Measurements from ENCODE around the gene RUNX1. TPM values are rescaled to one million over a fixed set of nuclear protein-coding genes. Genes with fewer than 3 reads are reported as not detected.

The RUNX1 gene
- total and polyA plus RNA-seq, 2 donors: 18.5 to 29.6 TPM

DNA sequence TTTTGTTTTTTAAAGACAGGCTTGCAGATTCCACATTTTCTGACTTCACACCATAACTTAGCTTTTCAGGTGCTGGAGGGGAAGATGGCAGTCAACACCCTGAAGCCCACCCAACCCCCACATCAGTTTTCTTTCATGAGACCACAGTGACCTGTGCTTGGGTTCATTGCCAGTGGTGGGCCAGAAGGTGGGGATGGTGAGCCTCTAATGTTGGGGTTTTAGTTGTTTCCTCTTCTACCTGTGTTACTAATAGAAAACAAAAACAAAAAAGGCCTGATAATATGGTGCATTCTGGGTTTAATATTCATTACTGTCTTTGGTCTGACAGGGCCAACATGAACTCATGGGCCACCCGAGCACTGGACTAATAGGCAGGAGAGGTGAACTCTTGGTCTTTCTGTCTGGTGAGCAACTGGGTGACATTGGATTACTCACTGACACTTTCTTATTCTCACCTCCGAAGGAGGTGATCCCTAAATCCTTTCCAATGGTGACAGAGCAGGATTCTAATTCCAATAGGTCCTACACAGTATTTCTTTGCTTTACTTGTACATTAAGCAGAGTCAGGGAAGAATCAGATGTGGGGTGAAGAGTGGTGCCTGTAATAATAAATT is 247.5 kb downstream of the RUNX1 start:
- DNase-seq (ENCODE audit: low read depth in 6 of 9, low spot score in 9 of 9): no peak
- Histone ChIP-seq H3K4me1 (ENCODE audit: control insufficient read depth in 2 of 2, insufficient read depth in 2 of 2, low read length in 2 of 2) (peaks cover 0 to 9% of the 10 kb centered on the region in 2 donors), H3K36me3 (ENCODE audit: control insufficient read depth in 2 of 2, insufficient read depth in 2 of 2, low read length in 1 of 2) (peaks cover 28 to 62% of the 10 kb centered on the region in 2 donors), H3K4me3 (ENCODE audit: low read length in 2 of 2) (no peak overlapping the region), H3K27ac (ENCODE audit: low read depth in 1 of 2, low read length in 1 of 2) (peak overlapping the region in 1 of 2 donors; percentile 57), H3K27me3 (ENCODE audit: control insufficient read depth in 2 of 2, insufficient read depth in 1 of 2, low read length in 1 of 2) (no peaks in the 10 kb centered on the region), H3K9me3 (ENCODE audit: control insufficient read depth in 2 of 2, insufficient read depth in 1 of 2, low read length in 1 of 2) (no peaks in the 10 kb centered on the region)
- 78% methylated on average over 2 of the region's 2 CpGs for WGBS

DNA sequence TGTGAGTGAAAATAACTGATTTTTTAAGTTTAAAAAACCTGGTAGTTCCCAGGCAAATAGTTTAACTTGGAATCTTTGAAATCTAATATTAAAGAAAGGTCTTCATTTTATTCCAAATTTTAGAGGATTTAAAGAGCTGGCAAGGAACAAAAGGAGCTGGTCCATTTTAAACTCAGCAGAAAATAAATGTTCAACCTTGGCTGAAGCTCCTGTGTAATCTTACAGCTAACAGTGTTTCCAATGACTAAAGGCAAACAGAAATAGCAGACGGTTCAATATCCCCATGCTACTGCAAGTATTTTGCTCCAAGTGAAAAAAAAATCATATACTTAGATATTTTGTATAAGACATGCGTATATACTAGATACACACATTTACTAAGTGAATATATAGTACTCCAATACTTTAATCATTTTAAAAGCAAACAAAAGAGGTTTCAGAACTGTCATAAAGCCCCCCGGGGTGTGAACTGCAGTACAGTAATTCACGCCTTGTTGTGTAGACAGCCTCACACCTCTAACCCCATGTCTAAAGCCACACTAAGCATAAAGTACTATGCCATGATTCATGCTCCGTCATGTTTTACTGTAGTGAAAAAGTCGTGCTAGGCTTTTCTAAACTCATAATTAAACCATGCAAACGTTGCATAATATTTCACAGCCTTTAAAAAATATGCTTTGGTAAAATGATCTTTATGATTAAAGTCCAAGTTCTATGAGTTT is 248.1 kb downstream of the RUNX1 start:
- H3K9me3 ChIP-seq (ENCODE audit: control insufficient read depth in 2 of 2, insufficient read depth in 1 of 2, low read length in 1 of 2): no peaks in the 10 kb centered on the region
- no peak overlapping the region for H3K4me3 ChIP-seq (ENCODE audit: low read length in 2 of 2)
- no peak overlapping the region for H3K27ac ChIP-seq (ENCODE audit: low read depth in 1 of 2, low read length in 1 of 2)
- DNase-seq (ENCODE audit: low read depth in 6 of 9, low spot score in 9 of 9): no peak
- H3K36me3 ChIP-seq (ENCODE audit: control insufficient read depth in 2 of 2, insufficient read depth in 2 of 2, low read length in 1 of 2): peaks cover 33 to 66% of the 10 kb centered on the region in 2 donors
- no peaks in the 10 kb centered on the region for H3K27me3 ChIP-seq (ENCODE audit: control insufficient read depth in 2 of 2, insufficient read depth in 1 of 2, low read length in 1 of 2)
- WGBS: 92% methylated on average over 7 of the region's 7 CpGs
- H3K4me1 ChIP-seq (ENCODE audit: control insufficient read depth in 2 of 2, insufficient read depth in 2 of 2, low read length in 2 of 2): peaks cover 0 to 9% of the 10 kb centered on the region in 2 donors

DNA sequence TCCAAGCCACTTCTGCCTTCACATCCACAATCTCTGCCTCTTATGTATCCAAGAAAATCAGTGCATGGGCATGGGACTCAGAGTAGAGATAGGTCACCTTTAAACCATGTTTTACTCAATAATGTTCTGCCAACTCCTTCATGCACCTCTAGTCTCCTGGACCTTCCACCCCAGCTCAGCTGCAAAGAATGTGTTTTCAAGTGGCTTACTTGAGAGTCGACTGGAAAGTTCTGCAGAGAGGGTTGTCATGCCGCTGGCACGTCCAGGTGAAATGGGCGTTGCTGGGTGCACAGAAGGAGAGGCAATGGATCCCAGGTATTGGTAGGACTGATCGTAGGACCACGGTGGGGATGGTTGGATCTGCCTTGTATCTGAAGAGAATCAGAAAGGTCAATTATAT is 250.0 kb downstream of the RUNX1 start:
- no peak overlapping the region for H3K4me3 ChIP-seq (ENCODE audit: low read length in 2 of 2)
- H3K27ac ChIP-seq (ENCODE audit: low read depth in 1 of 2, low read length in 1 of 2): no peak overlapping the region
- H3K36me3 ChIP-seq (ENCODE audit: control insufficient read depth in 2 of 2, insufficient read depth in 2 of 2, low read length in 1 of 2): peaks cover 46 to 85% of the 10 kb centered on the region in 2 donors
- DNase-seq (ENCODE audit: low read depth in 6 of 9, low spot score in 9 of 9): no peak
- peaks cover 0 to 9% of the 10 kb centered on the region in 2 donors for H3K4me1 ChIP-seq (ENCODE audit: control insufficient read depth in 2 of 2, insufficient read depth in 2 of 2, low read length in 2 of 2)
- no peaks in the 10 kb centered on the region for H3K9me3 ChIP-seq (ENCODE audit: control insufficient read depth in 2 of 2, insufficient read depth in 1 of 2, low read length in 1 of 2)
- WGBS: over 99% methylated on average over 6 of the region's 6 CpGs
- no peaks in the 10 kb centered on the region for H3K27me3 ChIP-seq (ENCODE audit: control insufficient read depth in 2 of 2, insufficient read depth in 1 of 2, low read length in 1 of 2)

DNA sequence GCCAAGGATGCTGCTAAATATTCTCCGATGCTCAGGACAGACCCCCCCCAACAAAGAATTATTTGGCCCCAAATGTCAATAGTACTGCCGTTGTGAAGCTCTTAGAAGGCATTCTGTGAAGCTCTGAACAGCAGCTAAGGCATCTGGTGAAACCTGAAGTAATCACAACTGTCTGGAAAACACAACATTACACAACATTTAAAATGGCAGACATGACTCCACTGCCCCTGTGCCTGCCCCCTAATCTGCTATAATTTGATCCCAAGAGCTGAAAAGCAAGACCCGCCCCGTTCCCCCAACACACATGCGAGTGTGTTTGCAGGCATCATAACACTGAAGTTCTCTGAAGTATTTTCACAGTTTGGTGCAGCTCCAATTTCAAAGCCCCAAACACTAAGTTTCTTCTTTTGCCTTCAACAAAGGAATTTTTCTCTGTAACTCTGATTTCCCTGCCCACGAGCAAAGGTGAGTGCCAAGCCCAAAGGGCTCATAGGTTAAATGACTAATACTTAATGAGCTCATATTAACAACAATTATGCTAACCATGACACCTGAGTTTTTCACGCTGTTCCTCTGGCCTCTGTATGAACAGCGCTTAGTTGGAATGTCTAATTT is 251.1 kb downstream of the RUNX1 start:
- WGBS: 97% methylated on average over 8 of the region's 8 CpGs
- H3K9me3 ChIP-seq (ENCODE audit: control insufficient read depth in 2 of 2, insufficient read depth in 1 of 2, low read length in 1 of 2): no peaks in the 10 kb centered on the region
- H3K4me1 ChIP-seq (ENCODE audit: control insufficient read depth in 2 of 2, insufficient read depth in 2 of 2, low read length in 2 of 2): peaks cover 0 to 9% of the 10 kb centered on the region in 2 donors
- peaks cover 48 to 88% of the 10 kb centered on the region in 2 donors for H3K36me3 ChIP-seq (ENCODE audit: control insufficient read depth in 2 of 2, insufficient read depth in 2 of 2, low read length in 1 of 2)
- no peak for DNase-seq (ENCODE audit: low read depth in 6 of 9, low spot score in 9 of 9)
- H3K27ac ChIP-seq (ENCODE audit: low read depth in 1 of 2, low read length in 1 of 2): no peak overlapping the region
- H3K27me3 ChIP-seq (ENCODE audit: control insufficient read depth in 2 of 2, insufficient read depth in 1 of 2, low read length in 1 of 2): no peaks in the 10 kb centered on the region
- H3K4me3 ChIP-seq (ENCODE audit: low read length in 2 of 2): no peak overlapping the region

DNA sequence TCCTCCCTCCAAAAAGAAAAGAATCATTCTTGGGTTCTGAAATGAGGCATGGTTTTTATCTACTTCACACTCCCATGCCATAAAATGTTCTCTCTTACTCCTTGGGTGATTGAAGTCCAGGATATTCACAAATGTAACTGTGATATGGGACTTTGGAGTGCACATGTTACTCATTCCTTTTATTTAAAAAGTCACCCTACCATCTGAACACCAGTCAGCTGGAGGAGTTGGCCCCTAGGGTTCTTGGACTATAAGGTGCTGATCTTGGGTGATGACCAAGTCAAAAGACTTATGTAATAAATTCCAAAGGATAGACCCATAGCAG is 251.9 kb downstream of the RUNX1 start:
- DNase-seq (ENCODE audit: low read depth in 6 of 9, low spot score in 9 of 9): no peak
- peaks cover 0 to 9% of the 10 kb centered on the region in 2 donors for H3K4me1 ChIP-seq (ENCODE audit: control insufficient read depth in 2 of 2, insufficient read depth in 2 of 2, low read length in 2 of 2)
- H3K27ac ChIP-seq (ENCODE audit: low read depth in 1 of 2, low read length in 1 of 2): no peak overlapping the region

DNA sequence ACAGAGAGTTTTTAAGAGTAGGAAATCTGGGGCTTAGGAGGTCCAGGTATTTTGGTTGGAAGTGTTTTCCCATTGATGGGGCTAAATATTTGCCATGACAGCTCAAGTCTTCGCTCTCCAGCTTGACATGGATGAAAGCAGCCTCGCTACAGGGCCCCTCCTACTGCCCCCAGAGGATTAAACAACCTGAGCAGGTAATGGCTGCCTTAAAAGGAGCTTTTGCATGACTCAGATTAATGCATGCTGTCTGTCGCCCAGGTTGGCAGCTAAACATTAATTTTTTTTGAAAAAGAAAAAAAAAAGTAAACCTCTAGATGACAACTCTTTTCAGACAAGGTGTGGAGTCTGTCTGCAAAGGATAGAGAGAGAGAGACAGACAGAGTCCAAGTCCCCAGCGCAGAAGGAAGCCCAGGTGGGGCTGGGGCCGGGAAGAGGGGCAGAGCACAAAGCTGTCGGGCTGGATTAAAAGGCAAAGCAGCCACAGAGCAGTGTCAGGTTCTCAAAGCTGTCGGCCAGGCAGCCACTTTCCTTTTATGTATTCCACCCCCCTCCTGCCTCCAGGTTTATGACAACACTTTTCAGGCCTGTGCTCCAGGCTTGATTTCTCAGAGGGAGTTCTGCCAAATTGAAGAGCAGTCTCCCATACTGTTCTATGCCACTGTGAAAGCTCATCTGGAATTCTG is 252.4 kb downstream of the RUNX1 start:
- peaks cover 62 to 88% of the 10 kb centered on the region in 2 donors for H3K36me3 ChIP-seq (ENCODE audit: control insufficient read depth in 2 of 2, insufficient read depth in 2 of 2, low read length in 1 of 2)
- peaks cover 0 to 9% of the 10 kb centered on the region in 2 donors for H3K4me1 ChIP-seq (ENCODE audit: control insufficient read depth in 2 of 2, insufficient read depth in 2 of 2, low read length in 2 of 2)
- peak in 1 of 9 donors; percentile 31 for DNase-seq (ENCODE audit: low read depth in 6 of 9, low spot score in 9 of 9)
- WGBS: 88% methylated on average over 7 of the region's 7 CpGs
- no peak overlapping the region for H3K4me3 ChIP-seq (ENCODE audit: low read length in 2 of 2)
- peak overlapping the region in 1 of 2 donors; percentile 2 for H3K27ac ChIP-seq (ENCODE audit: low read depth in 1 of 2, low read length in 1 of 2)
- no peaks in the 10 kb centered on the region for H3K27me3 ChIP-seq (ENCODE audit: control insufficient read depth in 2 of 2, insufficient read depth in 1 of 2, low read length in 1 of 2)
- no peaks in the 10 kb centered on the region for H3K9me3 ChIP-seq (ENCODE audit: control insufficient read depth in 2 of 2, insufficient read depth in 1 of 2, low read length in 1 of 2)

More for the DNA sequence above, 251.9 kb downstream of the RUNX1 start:
- Histone ChIP-seq H3K27me3 (ENCODE audit: control insufficient read depth in 2 of 2, insufficient read depth in 1 of 2, low read length in 1 of 2) (no peaks in the 10 kb centered on the region), H3K9me3 (ENCODE audit: control insufficient read depth in 2 of 2, insufficient read depth in 1 of 2, low read length in 1 of 2) (no peaks in the 10 kb centered on the region), H3K4me3 (ENCODE audit: low read length in 2 of 2) (no peak overlapping the region), H3K36me3 (ENCODE audit: control insufficient read depth in 2 of 2, insufficient read depth in 2 of 2, low read length in 1 of 2) (peaks cover 57 to 91% of the 10 kb centered on the region in 2 donors)

DNA sequence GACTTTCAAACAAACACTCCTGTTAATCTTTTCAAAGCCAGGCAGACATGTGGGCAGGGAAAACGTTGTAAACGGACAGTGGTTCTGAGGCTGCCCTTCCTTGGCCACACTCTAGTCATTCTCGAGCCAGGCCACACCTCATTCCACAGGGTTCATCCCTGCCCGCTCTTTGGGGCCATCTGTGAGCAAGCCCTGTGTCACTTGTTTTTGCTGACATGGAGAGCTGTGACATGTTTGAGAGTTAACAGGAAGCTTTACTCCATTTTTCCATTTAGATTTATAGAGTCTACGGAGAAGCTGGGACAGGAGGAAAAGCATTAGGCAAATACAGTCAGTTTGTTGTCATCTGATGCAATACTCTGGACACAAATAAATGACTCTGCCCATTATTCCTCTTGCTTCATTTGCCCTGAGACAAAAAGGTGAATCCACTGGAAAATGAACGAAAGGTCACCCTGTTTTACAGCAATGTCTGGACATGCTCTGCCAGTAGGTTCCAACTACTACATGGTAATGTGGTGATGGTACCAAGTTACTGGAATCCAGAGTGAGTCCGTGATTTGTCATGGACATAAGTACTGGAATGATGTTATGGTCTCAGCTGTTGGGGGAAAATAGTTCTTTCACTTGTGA is 253.4 kb downstream of the RUNX1 start:
- Histone ChIP-seq H3K36me3 (ENCODE audit: control insufficient read depth in 2 of 2, insufficient read depth in 2 of 2, low read length in 1 of 2) (peaks cover 68 to 89% of the 10 kb centered on the region in 2 donors), H3K27me3 (ENCODE audit: control insufficient read depth in 2 of 2, insufficient read depth in 1 of 2, low read length in 1 of 2) (no peaks in the 10 kb centered on the region), H3K4me3 (ENCODE audit: low read length in 2 of 2) (no peak overlapping the region), H3K9me3 (ENCODE audit: control insufficient read depth in 2 of 2, insufficient read depth in 1 of 2, low read length in 1 of 2) (no peaks in the 10 kb centered on the region), H3K4me1 (ENCODE audit: control insufficient read depth in 2 of 2, insufficient read depth in 2 of 2, low read length in 2 of 2) (peaks cover 0 to 9% of the 10 kb centered on the region in 2 donors), H3K27ac (ENCODE audit: low read depth in 1 of 2, low read length in 1 of 2) (peak overlapping the region in 1 of 2 donors; percentile 3)
- WGBS: 92% methylated on average over 7 of the region's 7 CpGs
- DNase-seq (ENCODE audit: low read depth in 6 of 9, low spot score in 9 of 9): no peak

DNA sequence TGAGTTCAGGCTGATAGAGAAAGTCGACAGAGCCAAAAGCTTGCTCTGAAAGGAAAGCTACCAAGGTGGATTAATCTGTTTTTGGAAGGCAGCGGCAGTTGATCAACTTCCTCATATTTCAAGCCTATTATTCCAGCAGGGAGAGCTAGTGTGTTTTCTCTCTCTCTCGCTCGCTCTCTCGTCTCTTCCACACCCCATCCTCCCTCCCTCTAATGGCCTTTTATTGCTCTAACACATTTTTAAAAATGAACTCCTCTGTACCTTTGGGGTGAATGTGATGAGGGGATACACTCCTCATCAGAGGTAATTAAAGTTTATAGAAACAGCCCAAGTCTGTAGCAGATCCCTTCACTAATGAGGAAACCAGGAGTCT is 253.9 kb downstream of the RUNX1 start:
- Histone ChIP-seq H3K4me3 (ENCODE audit: low read length in 2 of 2) (no peak overlapping the region), H3K27ac (ENCODE audit: low read depth in 1 of 2, low read length in 1 of 2) (no peak overlapping the region), H3K4me1 (ENCODE audit: control insufficient read depth in 2 of 2, insufficient read depth in 2 of 2, low read length in 2 of 2) (peaks cover 0 to 9% of the 10 kb centered on the region in 2 donors), H3K27me3 (ENCODE audit: control insufficient read depth in 2 of 2, insufficient read depth in 1 of 2, low read length in 1 of 2) (no peaks in the 10 kb centered on the region), H3K36me3 (ENCODE audit: control insufficient read depth in 2 of 2, insufficient read depth in 2 of 2, low read length in 1 of 2) (peaks cover 72 to 92% of the 10 kb centered on the region in 2 donors), H3K9me3 (ENCODE audit: control insufficient read depth in 2 of 2, insufficient read depth in 1 of 2, low read length in 1 of 2) (no peaks in the 10 kb centered on the region)
- WGBS: 88% methylated on average over 5 of the region's 5 CpGs
- no peak for DNase-seq (ENCODE audit: low read depth in 6 of 9, low spot score in 9 of 9)

All from thymus (tissue), 11 donors.